Measurements from ENCODE around the gene RGL1.

The RGL1 gene

DNA sequence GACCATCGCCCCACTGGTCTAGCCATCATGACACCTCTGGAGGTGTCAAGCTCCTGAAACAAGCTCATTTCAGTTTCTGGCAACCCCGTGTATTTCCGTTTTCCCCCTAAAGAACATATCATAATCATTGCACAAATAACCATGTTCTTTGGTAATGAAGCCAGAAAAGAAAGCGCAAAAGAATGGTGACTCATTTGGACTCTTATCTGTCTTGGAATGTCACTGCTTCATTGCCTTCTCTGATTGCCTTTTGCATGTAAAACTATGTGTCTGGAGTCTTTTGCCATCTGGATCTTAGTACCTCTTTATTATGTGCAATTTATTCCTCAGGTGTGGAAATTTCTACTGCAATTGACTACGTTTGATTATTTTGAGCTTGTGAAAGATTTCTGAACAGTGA lies 122.1 kb downstream of the RGL1 start:
- DNase-seq = no peak

DNA sequence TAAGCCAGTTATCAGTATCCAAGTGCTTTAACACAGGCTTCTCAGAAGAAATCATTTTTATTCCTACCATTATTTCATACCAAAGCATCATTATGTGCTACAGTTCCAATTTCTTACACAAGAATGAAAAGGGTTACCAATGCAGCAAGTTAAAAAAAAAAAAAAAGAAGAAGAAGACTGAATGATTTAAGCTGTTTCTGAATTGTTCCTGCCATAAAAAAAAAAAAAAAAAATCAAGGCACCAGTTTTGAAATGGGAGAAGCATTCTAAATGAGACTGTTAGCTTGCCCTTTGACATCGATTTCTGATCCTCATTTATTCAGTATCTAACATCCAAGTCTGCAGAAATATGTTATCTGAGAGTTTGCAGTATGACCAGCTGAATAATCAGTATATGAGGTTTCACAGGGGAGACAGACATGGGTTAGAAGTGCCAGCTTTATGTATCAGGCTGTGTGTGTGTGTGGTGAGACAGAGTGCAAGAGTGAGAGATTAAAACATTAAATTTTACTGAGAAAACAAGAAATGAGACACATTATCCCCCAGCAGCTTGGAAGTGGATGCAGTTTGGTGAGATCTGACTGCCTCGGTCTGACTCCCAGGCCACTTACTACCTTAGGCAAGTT lies 126.8 kb downstream of the RGL1 start:
- no peak for DNase-seq

DNA sequence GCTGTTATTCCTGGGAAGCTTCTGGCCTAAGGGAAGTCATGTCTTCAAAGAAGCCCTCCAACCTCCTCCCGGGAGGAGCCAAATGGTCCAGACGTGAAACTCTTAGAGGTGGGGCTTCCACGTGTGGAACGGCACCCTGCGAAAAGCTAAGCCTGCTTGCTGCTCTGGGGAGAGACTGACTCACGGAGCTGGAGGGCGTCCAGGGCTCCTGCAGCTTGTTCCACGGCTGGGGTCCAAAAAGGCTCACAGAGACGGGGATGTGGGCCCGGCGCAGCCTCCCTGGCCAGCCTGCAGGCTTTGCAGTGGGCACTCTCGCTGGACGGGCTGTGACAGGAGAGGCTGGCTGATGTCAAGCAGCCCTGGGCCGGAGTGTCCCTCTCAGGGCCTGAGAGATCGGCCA lies 127.5 kb downstream of the RGL1 start:
- no peak for DNase-seq

DNA sequence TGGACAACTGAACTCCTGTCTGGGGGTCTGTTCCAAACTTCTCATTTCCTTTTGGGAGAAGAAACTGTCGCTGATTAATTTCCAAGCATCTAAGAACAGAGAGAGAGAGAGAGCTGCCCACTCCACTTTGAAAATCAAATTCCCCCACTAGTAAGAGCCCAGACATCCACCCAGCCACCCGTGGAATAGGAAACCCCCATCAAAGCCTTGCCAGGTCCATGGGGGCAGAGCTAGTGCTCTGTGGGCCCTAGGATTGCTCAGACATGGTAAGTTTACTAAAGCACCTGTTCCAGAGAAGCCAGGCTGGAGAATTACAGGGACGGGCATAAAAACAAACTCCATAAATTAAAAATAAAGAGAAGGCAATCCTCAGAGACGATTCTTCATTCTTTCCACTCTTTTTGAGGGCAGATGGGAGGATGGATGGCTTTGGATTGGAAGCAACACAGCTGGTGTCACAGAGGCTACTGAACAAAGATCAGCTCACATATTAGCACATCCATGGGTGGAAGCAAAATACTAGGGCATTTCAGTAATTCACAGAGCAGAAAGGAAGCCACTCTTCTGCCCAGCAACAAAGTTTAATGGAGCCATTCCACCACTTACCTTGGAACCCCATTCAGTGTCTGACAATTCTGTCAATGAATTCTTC lies 128.7 kb downstream of the RGL1 start:
- DNase-seq = no peak

DNA sequence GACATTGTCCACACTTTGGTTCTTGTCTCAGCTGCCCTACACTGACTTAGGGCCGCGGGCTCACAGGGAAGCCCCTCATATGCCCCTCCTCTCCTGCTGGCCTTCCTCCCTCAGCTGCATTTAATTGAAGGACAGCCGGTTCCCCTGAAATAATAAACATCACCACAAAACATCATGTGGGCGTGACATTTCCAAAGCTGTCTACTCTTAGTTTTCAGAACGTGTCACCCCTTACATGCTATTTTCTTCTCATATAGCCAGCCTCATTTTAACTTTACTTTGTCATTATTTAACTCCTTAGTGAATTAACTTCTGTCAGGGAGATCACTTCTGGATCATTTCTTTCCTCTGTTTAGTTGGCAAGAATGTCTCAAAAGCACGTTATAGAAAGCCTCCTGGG lies 129.4 kb downstream of the RGL1 start:
- DNase-seq = no peak

DNA sequence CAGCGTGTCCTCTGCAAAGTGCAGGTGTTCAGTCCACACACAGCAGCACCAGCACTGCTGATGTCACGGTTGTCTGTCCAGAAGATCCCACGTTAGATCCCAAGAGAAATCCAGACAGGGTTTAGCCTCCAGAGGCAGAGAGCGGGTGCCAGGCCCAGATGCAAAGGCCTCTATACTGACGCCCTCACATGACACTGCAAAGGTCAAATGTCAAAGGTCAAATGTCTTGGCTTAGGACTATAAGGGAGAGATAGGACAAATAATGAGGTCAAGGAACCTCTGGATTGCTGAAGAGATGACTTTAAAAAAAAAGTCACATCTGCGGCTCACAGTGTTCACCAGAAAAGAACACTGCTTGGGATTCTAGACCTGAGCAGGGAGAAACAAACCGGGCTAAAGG lies 131.1 kb downstream of the RGL1 start:
- DNase-seq = no peak

DNA sequence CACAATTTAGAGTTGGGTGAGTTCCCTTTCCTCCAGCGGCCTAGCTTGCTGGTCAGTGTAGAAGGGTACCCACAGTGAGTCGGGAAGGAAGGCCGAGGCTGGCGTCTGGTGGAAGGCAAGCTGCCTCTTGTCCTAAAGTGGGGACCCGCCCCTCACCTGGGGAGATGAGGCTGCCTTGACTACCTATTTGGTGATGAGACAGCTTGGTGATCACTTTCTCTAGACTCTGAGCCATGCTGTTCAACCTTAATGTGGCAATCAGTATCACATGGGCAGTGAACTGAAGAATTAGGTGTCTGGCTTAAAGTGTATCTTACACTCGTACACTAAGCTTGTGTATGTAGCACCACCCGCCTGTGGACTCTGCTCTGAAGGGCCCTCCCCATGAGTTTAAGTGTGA lies 131.9 kb downstream of the RGL1 start:
- DNase-seq = no peak

DNA sequence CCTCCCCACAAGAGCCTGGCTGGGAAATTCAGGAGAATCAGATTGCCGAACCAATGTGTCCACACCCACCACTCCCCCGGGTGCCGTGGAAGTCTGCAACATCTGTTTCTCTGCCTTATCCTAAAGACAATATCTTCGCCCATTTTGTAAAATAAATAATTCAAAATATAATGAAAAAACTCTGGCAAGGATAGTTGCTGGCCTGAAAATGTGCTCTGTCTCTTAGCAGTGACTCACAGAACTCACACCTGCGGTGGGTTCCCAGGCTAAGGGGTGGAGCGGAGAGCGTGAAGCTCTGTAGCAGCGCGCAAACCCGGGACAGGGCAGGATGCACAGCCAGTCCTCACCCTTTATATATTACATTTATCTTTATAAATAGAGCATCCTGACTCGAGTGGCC lies 132.7 kb downstream of the RGL1 start:
- no peak for DNase-seq

DNA sequence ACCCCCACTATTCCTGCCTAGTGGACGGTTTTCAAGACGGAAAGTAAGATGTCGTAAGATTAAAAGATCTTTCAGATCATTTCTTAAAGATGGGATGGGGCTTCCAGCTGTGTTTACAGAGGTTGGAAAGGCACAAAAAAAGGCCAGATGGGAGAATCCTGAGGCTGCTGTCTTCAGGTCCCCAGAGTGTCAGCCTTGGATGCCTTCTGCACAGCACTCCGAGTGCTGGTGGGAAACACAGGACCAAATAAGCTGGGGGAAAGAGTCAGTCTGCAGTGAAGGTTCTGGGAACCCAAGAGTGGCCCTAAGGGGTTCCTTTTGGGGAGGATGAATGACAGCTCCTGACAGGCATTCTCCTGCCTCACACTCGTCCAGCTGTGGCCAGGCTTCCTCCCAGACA lies 136.1 kb downstream of the RGL1 start:
- no peak for DNase-seq

DNA sequence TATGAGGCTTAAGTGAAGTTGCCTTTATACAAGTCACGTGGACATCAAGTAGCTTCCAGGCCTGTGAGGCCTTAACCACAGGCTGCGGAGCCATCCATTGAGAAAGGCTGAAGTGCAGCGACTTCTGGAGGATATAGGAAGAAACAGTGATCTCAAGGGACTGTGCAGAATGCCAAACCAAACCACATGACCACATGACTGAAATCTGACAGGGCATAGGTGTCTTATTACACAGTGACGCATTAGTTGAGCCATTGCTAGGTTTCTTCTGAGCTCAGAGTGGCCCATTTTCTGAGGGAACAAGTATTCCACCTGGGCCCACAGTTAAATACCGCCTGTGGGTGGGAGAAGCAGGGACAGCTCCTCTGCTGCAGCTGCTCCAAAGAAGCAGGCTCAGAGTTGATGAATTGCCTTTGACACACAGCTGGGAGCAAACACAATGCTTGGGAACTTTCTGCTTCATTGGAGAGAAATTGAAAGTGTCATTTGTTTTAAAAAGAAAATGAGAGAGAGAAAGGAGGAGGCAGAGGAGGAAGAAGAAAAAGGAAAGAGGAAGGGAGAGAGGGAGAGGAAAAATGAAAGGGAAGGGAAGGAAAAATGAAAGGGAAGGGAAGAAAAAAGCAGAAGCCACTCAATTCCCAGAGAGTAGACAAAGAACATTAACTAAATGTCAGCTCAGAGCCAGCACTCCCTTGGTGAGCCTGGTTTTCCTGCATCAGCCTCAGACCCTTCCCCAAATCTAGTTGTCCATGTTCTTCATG lies 138.2 kb downstream of the RGL1 start:
- no peak for DNase-seq

DNA sequence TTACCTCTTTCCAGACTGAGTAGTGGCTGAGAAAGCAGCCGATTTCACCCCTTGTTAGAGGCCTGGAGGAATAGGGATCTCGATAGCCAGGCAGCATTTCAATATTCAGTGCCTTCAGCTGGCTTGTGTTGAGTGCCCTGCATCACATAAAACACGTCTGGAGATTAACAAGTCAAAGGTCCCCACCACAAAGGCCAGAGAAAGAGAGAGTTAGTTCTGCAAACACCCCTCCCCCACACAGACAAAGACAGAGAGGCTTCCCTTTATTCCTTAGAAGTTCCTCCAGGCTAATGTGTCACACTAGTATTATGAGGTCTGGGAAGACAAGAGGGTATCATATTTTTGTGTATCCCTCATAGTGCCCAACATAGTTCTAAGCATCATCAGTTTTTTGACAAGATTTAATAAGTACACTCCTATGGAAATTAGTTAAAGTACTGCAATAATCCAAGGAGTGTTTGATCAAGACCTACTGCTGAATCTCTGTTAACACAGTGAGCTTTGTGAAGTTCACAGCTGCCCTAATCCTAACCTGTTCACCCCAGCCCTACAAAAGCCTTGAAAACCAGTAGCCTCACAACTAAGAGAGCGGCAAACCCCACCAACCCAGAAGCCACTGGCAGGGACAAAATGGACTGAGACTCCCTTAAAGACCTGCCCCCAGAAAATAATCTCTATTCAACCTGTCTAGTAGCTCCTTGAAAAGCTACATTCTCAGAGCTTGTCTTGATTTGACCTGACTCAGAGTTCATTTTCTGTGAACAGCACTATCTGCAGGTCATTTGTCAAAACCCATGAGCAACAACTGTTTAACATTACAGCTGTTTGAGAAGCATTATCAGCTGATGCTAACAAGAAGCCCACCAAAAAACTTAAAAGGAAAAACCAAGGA lies 140.8 kb downstream of the RGL1 start:
- DNase-seq = no peak

DNA sequence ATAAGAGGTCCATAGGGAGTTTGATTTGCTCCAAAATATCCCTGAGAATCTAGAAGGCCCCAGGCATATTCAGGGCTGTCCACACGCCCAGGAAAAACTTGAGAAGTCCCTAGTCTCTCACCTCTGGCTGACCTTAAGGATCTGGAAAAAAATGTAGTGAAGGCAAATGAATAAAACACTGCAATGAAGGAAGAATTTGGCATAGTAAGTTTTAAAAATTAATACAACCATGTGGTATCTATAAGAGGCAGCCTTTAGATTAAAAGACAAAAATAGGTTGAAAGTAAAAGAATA lies 141.3 kb downstream of the RGL1 start:
- DNase-seq = no peak

DNA sequence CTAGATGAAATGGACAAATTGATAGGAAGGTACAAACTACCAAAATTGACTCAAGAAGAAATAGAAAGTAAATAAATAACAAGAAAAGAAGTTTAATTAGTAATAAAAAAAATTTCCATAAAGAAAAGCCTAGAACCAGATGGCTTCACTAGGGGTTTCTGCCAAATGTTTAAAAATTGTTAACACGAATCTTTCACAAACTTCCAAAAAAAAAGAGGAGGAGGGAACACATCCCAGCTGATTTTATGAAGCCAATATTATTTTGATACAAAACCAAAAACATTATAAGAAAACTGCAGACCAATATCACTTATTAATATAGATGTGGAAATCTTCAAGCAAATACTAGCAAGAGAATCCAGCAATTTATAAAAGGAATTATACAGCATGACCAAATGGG lies 143.1 kb downstream of the RGL1 start:
- DNase-seq = no peak

DNA sequence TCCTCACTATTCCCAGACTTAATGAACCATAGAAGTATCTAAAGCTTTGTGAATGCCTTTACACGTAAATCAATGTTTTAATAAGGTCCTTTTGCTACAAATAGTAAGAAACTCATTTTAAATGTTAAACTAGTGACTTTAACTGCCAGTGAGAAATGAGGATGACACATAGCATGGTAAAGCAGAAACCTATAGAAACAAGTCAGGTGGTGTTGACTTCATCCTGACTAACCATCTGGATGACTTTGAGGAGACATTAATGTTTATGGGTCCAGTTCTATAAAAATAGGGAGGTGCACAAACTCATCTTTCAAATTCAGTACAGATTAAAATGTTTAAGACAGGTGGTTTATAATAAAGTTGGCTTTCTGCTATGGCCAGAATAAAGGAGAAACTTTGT lies 147.2 kb downstream of the RGL1 start:
- no peak for DNase-seq

DNA sequence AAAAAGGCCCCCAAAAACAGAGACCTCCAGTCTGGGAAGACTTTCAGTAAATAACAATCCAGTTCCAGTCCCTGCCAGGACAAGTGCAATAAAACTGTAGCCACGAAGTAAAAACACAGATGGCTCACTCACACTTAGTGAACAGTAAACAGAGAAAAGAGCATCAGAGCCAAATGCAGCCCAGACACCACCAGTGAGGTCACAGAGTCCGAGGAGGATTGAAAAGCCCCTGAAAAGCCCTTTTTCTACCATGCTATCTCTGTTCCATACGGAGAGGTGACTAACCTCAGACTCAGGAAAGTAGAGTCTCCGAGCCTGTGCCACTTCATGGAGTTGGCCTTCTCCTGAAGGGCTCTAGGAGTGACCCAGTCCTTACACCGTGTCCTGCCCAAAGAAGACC lies 148.1 kb downstream of the RGL1 start:
- DNase-seq = no peak

DNA sequence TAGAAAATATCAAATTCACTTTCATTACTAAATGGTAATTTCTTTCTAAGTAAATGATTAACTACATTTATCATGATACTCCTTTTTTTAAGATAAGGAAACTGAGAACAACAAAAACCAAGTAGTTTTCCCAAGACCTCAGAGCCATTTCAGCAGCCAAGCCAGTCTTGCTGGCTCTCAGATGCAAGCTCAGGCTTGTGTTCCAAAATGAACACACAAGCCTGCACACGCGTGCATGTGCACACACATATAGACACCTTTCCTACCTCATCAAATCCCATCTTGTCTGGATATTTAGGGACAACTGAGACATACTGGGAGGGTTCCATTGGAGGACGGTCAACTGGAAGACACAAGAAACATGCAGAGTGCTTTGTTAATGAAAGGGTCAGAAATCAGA lies 149.6 kb downstream of the RGL1 start:
- DNase-seq = no peak

DNA sequence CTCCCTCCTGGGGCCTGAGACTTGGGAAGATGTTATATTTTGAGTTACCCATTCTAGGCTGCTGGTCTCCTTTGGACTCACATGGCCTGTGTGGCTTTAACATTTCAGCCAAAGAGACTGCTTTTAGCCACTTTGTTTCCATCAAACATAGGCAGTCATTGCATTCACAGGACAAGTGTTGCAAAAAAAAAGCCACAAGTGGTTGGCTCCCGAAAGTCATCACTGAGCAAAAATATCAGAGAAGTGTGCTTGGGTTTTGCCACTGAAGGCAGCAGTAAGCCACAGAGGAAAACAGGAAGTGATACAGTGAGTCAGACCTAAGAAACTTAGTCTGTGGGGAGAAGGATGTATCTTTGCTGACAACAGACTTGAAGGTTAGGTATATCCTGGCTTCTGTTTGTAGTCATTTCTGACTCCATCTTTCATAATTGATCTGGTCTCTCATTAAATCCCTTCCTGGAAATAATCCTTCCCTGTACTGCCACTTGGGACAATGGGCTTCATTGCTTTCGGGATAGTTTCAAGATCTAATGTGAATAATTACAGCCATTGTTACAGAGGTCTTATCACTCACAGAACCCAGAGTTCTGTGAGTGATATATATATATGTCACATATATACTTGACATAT lies 151.8 kb downstream of the RGL1 start:
- peak; percentile 36 for DNase-seq

DNA sequence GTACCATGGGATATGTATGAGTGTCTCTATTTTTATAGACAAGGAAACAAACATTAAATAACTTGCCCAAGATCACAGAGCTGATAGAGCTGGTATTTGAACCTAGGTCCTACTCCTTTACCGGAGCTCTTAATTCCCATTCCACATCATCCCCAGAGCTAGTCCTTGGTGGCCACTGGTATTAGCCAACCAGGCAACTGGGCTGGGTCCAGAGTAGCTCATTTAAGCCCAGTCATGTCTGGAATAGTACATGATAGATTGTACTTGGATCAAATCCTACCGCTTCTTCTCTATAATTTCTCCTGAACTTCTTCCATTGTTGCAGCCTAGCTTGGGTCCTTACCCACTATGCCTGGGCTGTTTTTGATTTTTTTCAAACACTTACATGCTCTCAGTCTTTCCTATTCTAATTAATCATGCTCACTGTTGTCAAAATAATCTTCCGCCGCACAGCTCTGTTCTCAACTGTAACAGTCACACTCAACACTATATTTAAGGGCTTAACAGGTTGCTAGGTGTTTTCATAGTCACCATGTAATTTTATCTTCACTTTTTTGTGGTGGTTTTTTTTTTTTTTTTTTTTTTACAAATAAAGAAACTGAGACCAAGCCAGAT lies 152.4 kb downstream of the RGL1 start:
- no peak for DNase-seq

DNA sequence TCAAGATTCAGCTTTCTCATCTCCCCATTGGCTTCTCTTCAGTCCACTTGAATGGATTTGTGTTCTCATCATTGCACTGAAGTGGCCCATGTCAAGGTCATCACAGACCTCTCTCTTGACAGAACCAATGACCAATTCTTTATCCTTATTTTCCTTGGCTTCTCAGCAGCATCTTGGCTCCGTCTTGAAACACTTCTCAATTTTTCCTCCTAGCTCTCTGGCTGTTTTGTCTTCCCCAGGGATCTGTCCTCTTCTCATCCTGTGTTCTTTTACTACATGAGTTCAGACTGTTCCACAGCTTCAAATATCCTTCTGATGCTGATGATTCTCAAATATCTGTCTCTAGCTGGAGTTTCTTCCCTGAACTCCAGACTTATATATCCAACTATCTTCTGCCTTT lies 154.0 kb downstream of the RGL1 start:
- DNase-seq = no peak

DNA sequence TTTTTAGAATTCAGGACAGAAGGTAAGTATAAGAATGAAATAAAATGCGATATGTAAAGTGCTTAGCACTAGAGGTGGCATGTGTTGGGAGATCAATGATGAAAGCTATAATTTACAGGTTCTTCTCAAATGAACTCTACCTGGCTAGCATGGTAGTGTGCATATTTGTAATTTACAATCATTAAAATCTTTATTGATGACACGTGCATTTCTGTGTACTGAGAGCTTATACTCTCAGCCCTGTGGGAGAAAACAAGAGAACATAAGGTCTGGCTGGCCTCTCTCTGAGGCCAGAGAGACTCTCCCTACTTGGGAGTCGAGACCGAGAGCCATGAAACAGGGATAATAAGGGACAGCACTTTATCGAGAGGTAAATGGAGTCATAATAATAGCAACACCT lies 156.2 kb downstream of the RGL1 start:
- DNase-seq = no peak

DNA sequence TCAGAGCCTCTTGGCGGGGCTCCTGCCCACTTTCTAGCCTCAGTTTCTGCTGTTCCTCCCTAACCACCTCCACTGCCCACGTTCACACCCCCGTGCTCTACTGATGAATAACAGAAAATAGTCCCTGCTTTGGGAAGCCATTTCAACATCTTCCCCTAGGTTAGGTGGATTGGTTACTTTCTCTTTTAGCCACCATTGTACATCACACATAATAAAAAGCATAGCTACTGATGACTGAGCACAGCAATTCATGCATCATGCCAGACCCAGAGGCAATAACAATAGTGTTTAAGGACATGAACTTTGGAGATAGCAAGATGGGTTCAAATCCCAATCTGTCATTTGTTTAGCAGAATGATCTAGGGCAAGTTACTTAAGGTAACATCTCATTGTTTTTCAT lies 158.0 kb downstream of the RGL1 start:
- peak in 1 of 2 experiments; percentile 9 for DNase-seq

DNA sequence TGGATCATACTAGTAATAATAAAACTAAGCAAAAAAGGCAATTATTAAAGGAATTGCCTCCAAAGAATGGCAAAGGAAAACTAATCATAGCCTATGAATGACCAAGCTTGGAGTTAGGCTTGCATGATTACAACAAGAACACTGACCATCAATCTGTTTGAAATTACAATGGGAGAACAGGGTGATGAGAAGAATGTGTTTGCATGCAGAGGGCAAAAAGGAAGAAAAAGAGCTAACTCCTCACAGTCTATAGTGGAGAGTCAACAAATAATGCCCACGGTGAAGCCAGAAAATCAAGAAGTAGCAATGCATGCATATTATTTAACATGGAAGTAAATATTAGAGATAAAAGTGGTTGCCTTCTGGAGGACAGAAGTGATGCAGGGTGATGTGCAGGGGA lies 160.8 kb downstream of the RGL1 start:
- DNase-seq = no peak

DNA sequence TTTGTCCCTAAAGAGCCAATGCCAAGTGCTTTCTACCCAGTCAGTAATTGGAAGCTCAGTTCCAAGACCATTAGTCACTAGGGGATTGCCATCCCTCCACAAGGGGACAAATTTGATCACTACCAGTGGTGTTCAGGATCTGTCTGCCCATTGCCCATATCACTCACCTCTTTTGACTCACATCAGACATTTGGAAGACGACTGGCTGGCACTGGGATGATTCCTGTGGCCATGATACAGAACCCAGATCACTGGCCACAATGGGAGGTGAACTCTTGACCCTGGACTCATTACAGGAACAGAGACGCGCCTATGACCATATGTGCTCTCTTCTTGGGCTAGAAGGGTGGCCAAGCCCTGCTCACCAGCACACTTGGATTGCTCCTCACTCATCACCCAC lies 161.6 kb downstream of the RGL1 start:
- no peak for DNase-seq

Measured in activated CD4-positive, alpha-beta T cell treated with anti-CD3 and anti-CD28 coated beads, Interleukin-2, amount 50 U/mL, for 48 hours (primary cell).